Right lobe of liver (tissue), 6 donors: Measurements from ENCODE around the gene XPO6. TPM values are rescaled to one million over a fixed set of nuclear protein-coding genes. Genes with fewer than 3 reads are reported as not detected.
A peak's percentile ranks its signal among the peaks of the same experiment; 100 is the strongest.

Experiments used
- ATAC-seq, 4 donors: fragments of 200-7000 bp; cut with Tn5 transposase; one replicate each; pipeline ENCODE4 v1.9.1; 2020; ENCODE audit warnings: mild to moderate bottlenecking in 4 of 4, moderate library complexity in 4 of 4
- DNase-seq, 3 donors: peaks; one replicate each; pipeline ENCODE4 v3.0.0-alpha.2; 2020
- H3K27ac ChIP-seq, 3 donors: fragments of 200-600 bp; one replicate each; pipeline ENCODE4 v1.8.0; 2022
- H3K27me3 ChIP-seq, 2 donors: fragments of 200-600 bp; one replicate each; pipeline ENCODE4 v1.8.0; 2022
- H3K36me3 ChIP-seq, 4 donors: fragments of 200-600 bp; sonication (generic) in 1 of 4; one replicate each; pipeline versions ENCODE4 v1.5.1 to v1.8.0; 2017 to 2022; ENCODE audit warnings: control low read depth in 1 of 4
- H3K4me1 ChIP-seq, 4 donors: fragments of 200-600 bp; sonication (generic) in 1 of 4; one replicate each; pipeline versions ENCODE4 v1.5.1 to v1.8.0; 2017 to 2022; ENCODE audit warnings: control low read depth in 1 of 4
- H3K4me3 ChIP-seq, 3 donors: fragments of 200-600 bp; one replicate each; pipeline ENCODE4 v1.8.0; 2022
- H3K9me3 ChIP-seq, 4 donors: fragments of 200-600 bp; sonication (generic) in 1 of 4; one replicate each; pipeline versions ENCODE4 v1.5.1 to v1.8.0; 2017 to 2022; ENCODE audit warnings: control low read depth in 1 of 4
- POLR2A ChIP-seq: fragments of 450-650 bp; IDR thresholded peaks from one replicate; pipeline ENCODE4 v1.6.1; 2017; ENCODE audit warnings: antibody characterized with exemption, mild to moderate bottlenecking
- WGBS: methylation state at CpG from one replicate; pipeline ENCODE4 v1.1.6; 2018; ENCODE audit warnings: low coverage, low lambda C conversion rate; ENCODE audit not compliant: insufficient coverage; ENCODE audit errors: missing lambda C conversion rate; 5-methylcytosine and 5-hydroxymethylcytosine counted together
- intact Hi-C, 2 donors: fragments of 100-400 bp; cut with DNase I; formaldehyde crosslinking; loops; one replicate each; pipeline versions ENCODE4 v1.11.2 to v1.14.1; 2022
- total RNA-seq, 6 experiments: library from RNA; depleted of rRNA in 2 of 6; stranded (reverse); fragments of >200 nt in 2 of 6; fragmentation: NEBNext Ultra II Directional in 3 of 6; extraction: Animal tissue kit (Norgen Biotek cat#: 25700) in 3 of 6; gene quantifications; one replicate each; pipeline versions ENCODE4 v1.1.0 to v1.2.4, GENCODE V29; 2016 to 2023
- TF ChIP-seq, protein P1 (sequence below), 4 donors: fragments of 200-600 bp in 3 of 4; fragments of 450-650 bp in 1 of 4; IDR thresholded peaks; one replicate each; pipeline versions ENCODE4 v1.5.1 to v1.8.0; 2016 to 2022; ENCODE audit warnings: antibody characterized with exemption in 4 of 4, mild to moderate bottlenecking in 2 of 4
- donor health status: DM: no; HTN: yes; CAD: no.
- donor health status: DM: no; HTN: no; CAD: no.
- donor health status: DM: no; HTN: no; CAD: no.
- donor health status: DM: no; HTN: yes; CAD: no.
- donor health status: DM: no; HTN: yes; CAD: no.

Gene XPO6
- total RNA-seq, 6 experiments from 2014 or later, result 41.8 to 62.1 (median 51.3) TPM

GRCh38 chr16:28107232-28107631 is 104.5 kb downstream of the XPO6 start:
- intact Hi-C loops, result loop anchor here in 1 of 2 donors (10.0 kb wide), 1 partner anchor 98 kb away; no protein-coding TSS in a partner anchor
- Histone ChIP-seq H3K4me1 (peaks cover 0 to 22% (median 10%) of the 10 kb centered on the region in 4 donors), H3K4me3 (no peak overlapping the region), H3K27ac (peak overlapping the region in 1 of 3 donors; percentile 32), H3K27me3 (no peaks in the 10 kb centered on the region), H3K9me3 (no peaks in the 10 kb centered on the region), H3K36me3 (peaks cover 0 to 65% (median 20%) of the 10 kb centered on the region in 4 donors)
- DNase-seq (no peak), ATAC-seq (peak; percentile 23 to 55 (median 48))
- no peak for TF ChIP-seq POLR2A
- TF ChIP-seq, protein P1, sequence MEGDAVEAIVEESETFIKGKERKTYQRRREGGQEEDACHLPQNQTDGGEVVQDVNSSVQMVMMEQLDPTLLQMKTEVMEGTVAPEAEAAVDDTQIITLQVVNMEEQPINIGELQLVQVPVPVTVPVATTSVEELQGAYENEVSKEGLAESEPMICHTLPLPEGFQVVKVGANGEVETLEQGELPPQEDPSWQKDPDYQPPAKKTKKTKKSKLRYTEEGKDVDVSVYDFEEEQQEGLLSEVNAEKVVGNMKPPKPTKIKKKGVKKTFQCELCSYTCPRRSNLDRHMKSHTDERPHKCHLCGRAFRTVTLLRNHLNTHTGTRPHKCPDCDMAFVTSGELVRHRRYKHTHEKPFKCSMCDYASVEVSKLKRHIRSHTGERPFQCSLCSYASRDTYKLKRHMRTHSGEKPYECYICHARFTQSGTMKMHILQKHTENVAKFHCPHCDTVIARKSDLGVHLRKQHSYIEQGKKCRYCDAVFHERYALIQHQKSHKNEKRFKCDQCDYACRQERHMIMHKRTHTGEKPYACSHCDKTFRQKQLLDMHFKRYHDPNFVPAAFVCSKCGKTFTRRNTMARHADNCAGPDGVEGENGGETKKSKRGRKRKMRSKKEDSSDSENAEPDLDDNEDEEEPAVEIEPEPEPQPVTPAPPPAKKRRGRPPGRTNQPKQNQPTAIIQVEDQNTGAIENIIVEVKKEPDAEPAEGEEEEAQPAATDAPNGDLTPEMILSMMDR (IDR thresholded peaks at IDR 0.05), result no peak
- WGBS, result 60% methylated on average over 8 of the region's 8 CpGs

DNA sequence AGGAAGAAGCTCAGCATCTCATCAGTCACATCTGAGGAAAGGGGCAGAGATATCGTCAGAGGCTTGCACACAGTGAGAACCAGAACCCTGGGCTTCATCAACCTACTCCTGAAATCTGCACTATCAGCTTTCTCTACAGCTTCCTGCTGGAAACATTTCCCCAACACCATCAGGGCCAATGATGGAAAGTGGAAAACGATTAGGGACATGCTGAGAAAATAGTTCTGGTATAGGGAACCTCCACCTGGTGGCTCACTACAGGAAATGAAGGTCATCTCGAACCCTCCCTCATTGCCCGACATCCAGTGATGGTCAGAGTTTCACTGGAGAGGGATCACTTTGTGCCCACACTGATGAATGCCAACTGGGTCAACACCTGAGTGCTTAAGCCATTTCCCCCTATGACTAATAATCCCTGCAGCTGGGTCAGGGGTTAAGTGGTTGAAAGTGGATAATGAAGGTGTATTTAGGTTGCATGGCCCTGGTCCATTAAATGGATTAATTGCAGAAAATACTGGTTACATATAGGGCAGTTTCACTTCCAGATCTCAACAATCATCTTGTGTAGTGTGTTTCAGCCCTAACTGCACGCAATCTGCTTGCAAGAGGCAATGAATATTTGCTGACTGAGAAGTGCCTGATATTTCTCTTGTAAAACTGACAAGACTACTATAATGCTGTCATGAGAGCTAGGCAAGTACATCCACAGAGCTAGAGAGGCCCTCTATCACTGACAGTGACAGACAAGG is 105.1 kb downstream of the XPO6 start:
- intact Hi-C loops, result loop anchor here in 1 of 2 donors (10.0 kb wide), 1 partner anchor 98 kb away; no protein-coding TSS in a partner anchor
- H3K4me3 ChIP-seq, result no peak overlapping the region
- DNase-seq (no peak), ATAC-seq (peak in 2 of 4 donors; percentile 26 to 77)
- WGBS, result 42% methylated on average over 2 of the region's 5 CpGs
- H3K4me1 ChIP-seq, result peaks cover 0 to 22% (median 10%) of the 10 kb centered on the region in 4 donors
- no peaks in the 10 kb centered on the region for H3K27me3 ChIP-seq
- H3K9me3 ChIP-seq, result no peaks in the 10 kb centered on the region
- H3K36me3 ChIP-seq, result peaks cover 0 to 67% (median 22%) of the 10 kb centered on the region in 4 donors
- peak overlapping the region in 2 of 3 donors; percentile 32 to 71 for H3K27ac ChIP-seq
- no peak for TF ChIP-seq POLR2A
- TF ChIP-seq, protein P1 (IDR thresholded peaks at IDR 0.05), result no peak

- WGBS, result 92% methylated on average over 2 of the region's 7 CpGs
- Histone ChIP-seq H3K27ac (peak overlapping the region in 2 of 3 donors; percentile 41 to 71), H3K36me3 (peaks cover 0 to 67% (median 26%) of the 10 kb centered on the region in 4 donors), H3K27me3 (no peaks in the 10 kb centered on the region), H3K9me3 (no peaks in the 10 kb centered on the region), H3K4me3 (no peak overlapping the region), H3K4me1 (peaks cover 0 to 22% (median 10%) of the 10 kb centered on the region in 4 donors)
- intact Hi-C loops, result loop anchor here in 1 of 2 donors (10.0 kb wide), 1 partner anchor 99 kb away; no protein-coding TSS in a partner anchor
- ATAC-seq (no peak), DNase-seq (no peak)
- TF ChIP-seq POLR2A, result no peak
- TF ChIP-seq, protein P1 (IDR thresholded peaks at IDR 0.05), result no peak
Measured at GRCh38 chr16:28105954-28106353, 105.8 kb downstream of the XPO6 start.

DNA sequence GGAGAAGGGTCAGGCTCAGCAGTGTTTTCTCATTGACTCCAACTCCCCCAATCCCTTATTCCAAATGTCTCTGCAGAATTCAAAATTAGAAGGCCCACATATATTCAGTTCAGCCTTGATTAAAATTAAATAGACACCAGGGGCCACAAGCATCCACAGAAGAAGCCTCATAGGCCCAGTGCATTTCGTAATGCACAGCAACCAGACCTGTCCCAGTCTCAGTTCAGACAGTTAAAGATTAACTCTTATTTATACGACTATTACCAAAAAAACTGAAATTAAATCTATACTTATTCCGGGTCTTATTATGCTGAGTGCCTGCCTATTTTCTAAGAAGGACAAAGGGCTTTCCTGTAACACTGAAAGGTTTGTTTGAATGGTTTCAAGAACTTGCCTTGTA is 106.5 kb downstream of the XPO6 start:
- no peak overlapping the region for H3K4me3 ChIP-seq
- H3K4me1 ChIP-seq, result peaks cover 0 to 22% (median 10%) of the 10 kb centered on the region in 4 donors
- 31% methylated on average over 3 of the region's 3 CpGs for WGBS
- ATAC-seq (peak; percentile 74 to 83 (median 81)), DNase-seq (no peak)
- H3K36me3 ChIP-seq, result peaks cover 0 to 68% (median 29%) of the 10 kb centered on the region in 4 donors
- intact Hi-C loops, result loop anchor here in 1 of 2 donors (10.0 kb wide), 1 partner anchor 100 kb away; no protein-coding TSS in a partner anchor
- H3K27me3 ChIP-seq, result no peaks in the 10 kb centered on the region
- TF ChIP-seq, protein P1 (IDR thresholded peaks at IDR 0.05), result peak in 2 of 4 donors; percentile 17 to 28
- TF ChIP-seq POLR2A, result no peak
- peak overlapping the region in 2 of 3 donors; percentile 41 to 71 for H3K27ac ChIP-seq
- H3K9me3 ChIP-seq, result no peaks in the 10 kb centered on the region
